HCT116 (cell line): ENCODE results near the gene ERGIC1. TPM values are rescaled to one million over a fixed set of nuclear protein-coding genes. Genes with fewer than 3 reads are reported as not detected.
A peak's percentile ranks its signal among the peaks of the same experiment; 100 is the strongest.

Experiments used
- ATAC-seq: fragments of 200-7000 bp; cut with Tn5 transposase; 2 replicates; pipeline ENCODE4 v1.9.1; 2020; ENCODE audit warnings: mild to moderate bottlenecking, moderate library complexity
- BruUV-seq: library from RNA; stranded (reverse); fragments of 400-500 nt; replicated peaks from 2 replicates; lab custom pipeline; 2021; lab: Mats Ljungman, UMichigan
- CTCF ChIA-PET: fragments of 300-600 bp; sonication (Branson Sonifier 250); formaldehyde crosslinking; loops from one replicate; lab custom pipeline; 2021; ENCODE audit warnings: antibody characterized with exemption; lab: Charles Lee
- POLR2A ChIA-PET: fragments of 300-600, 350-600 bp; sonication (Branson Sonifier 250); formaldehyde crosslinking; loops from one replicate; lab custom pipeline; 2021; ENCODE audit warnings: antibody characterized with exemption; lab: Charles Lee
- RAD21 ChIA-PET, 2 experiments: fragments of 300-600 bp; sonication (Branson Sonifier 250); formaldehyde crosslinking; loops; one replicate each; lab custom pipeline; 2023; ENCODE audit warnings: low total read pairs in 2 of 2; ENCODE audit not compliant: uncharacterized antibody in 2 of 2, unreplicated experiment in 2 of 2, low non-redundant PET in 1 of 2; lab: Charles Lee
- DNase-seq: peaks from one replicate; pipeline ENCODE4 v3.0.0-alpha.2; 2010; ENCODE audit warnings: low read depth, low spot score
- H2AFZ ChIP-seq: fragments of 200-600 bp; shearing (Covaris generic), sonication (generic); 2 replicates; pipeline ENCODE4 v1.6.1; 2017; ENCODE audit warnings: low read depth, mixed run types, mixed read lengths, antibody characterized with exemption, low read length; ENCODE audit not compliant: poor library complexity, severe bottlenecking
- H3K27ac ChIP-seq: 2 replicates; pipeline ENCODE4 v1.5.1; 2012; ENCODE audit warnings: low read depth, low read length
- H3K27me3 ChIP-seq: fragments of 200-600 bp; sonication (generic); 2 replicates; pipeline ENCODE4 v1.6.1; 2016; ENCODE audit warnings: mixed run types, low read length, mixed read lengths; ENCODE audit not compliant: insufficient read depth
- H3K36me3 ChIP-seq, 2 experiments: fragments of 200-500 bp in 1 of 2; fragments of 200-600 bp in 1 of 2; sonication (Bioruptor generic) in 1 of 2; sonication (generic) in 1 of 2; 2 replicates each; pipeline versions ENCODE4 v1.5.1 to v1.6.1; 2014 to 2016; ENCODE audit warnings: low read length in 2 of 2, inconsistent platforms in 1 of 2, mixed read lengths in 1 of 2, mixed run types in 1 of 2; ENCODE audit not compliant: insufficient read depth in 2 of 2, control insufficient read depth in 1 of 2
- H3K4me1 ChIP-seq, 2 experiments: fragments of 200-600 bp in 1 of 2; sonication (generic) in 1 of 2; 2 replicates each; pipeline versions ENCODE4 v1.5.1 to v1.6.1; 2012 to 2017; ENCODE audit warnings: low read length in 2 of 2, inconsistent platforms in 1 of 2, mild to moderate bottlenecking in 1 of 2, mixed read lengths in 1 of 2, mixed run types in 1 of 2, moderate library complexity in 1 of 2; ENCODE audit not compliant: insufficient read depth in 2 of 2, control insufficient read depth in 1 of 2
- H3K4me2 ChIP-seq: fragments of 200-600 bp; sonication (generic); 2 replicates; pipeline ENCODE4 v1.6.1; 2017; ENCODE audit warnings: mixed run types, low read length, mixed read lengths
- H3K4me3 ChIP-seq, 2 experiments: fragments of 200-600 bp in 1 of 2; sonication (generic) in 1 of 2; replicated peaks in 1 of 2; 2 replicates each; pipeline ENCODE4 v1.5.1; 2011 to 2016; ENCODE audit warnings: low read length in 2 of 2, control low read depth in 1 of 2, low read depth in 1 of 2, mild to moderate bottlenecking in 1 of 2, mixed read lengths in 1 of 2, mixed run types in 1 of 2
- H3K79me2 ChIP-seq: fragments of 200-600 bp; sonication (generic); 2 replicates; pipeline ENCODE4 v1.6.1; 2017; ENCODE audit warnings: mild to moderate bottlenecking, mixed run types, low read length, moderate library complexity, mixed read lengths; ENCODE audit not compliant: insufficient read depth
- H3K9ac ChIP-seq: fragments of 200-600 bp; sonication (generic); 2 replicates; pipeline ENCODE4 v1.6.1; 2016; ENCODE audit warnings: low read length, mixed read lengths
- H3K9me2 ChIP-seq: fragments of 200-600 bp; sonication (generic), shearing (Covaris generic); 2 replicates; pipeline ENCODE4 v1.6.1; 2017; ENCODE audit warnings: mixed run types, mild to moderate bottlenecking, moderate library complexity; ENCODE audit not compliant: insufficient read depth
- H3K9me3 ChIP-seq, 2 experiments: fragments of 200-500 bp in 1 of 2; fragments of 200-600 bp in 1 of 2; sonication (Bioruptor generic) in 1 of 2; sonication (generic) in 1 of 2; 2 replicates each; pipeline ENCODE4 v1.6.1; 2014 to 2017; ENCODE audit warnings: low read length in 2 of 2, mixed read lengths in 2 of 2, inconsistent platforms in 1 of 2, low read depth in 1 of 2, mild to moderate bottlenecking in 1 of 2, mixed run types in 1 of 2, moderate library complexity in 1 of 2; ENCODE audit not compliant: control insufficient read depth in 1 of 2, insufficient read depth in 1 of 2
- H4K20me1 ChIP-seq: fragments of 200-600 bp; sonication (generic), shearing (Covaris generic); 2 replicates; pipeline ENCODE4 v1.6.1; 2017; ENCODE audit warnings: mixed run types, mild to moderate bottlenecking, moderate library complexity; ENCODE audit not compliant: insufficient read depth
- ATF3 ChIP-seq: IDR thresholded peaks from 2 replicates; pipeline ENCODE4 v1.6.1; 2012
- CBX3 ChIP-seq: IDR thresholded peaks from 2 replicates; pipeline ENCODE4 v1.6.1; 2012; ENCODE audit warnings: low read depth
- CEBPB ChIP-seq: IDR thresholded peaks from 2 replicates; pipeline ENCODE4 v1.6.1; 2012; ENCODE audit warnings: low read depth
- CTCF ChIP-seq, 3 experiments: fragments of 200-600 bp in 1 of 3; sonication (generic) in 1 of 3; IDR thresholded peaks in 2 of 3; conservative IDR thresholded peaks in 1 of 3; 2 replicates each; pipeline ENCODE4 v1.5.1; 2012 to 2017; ENCODE audit warnings: low read depth in 2 of 3, low read length in 2 of 3, antibody characterized with exemption in 1 of 3, borderline replicate concordance in 1 of 3, control low read depth in 1 of 3, mild to moderate bottlenecking in 1 of 3, mixed read lengths in 1 of 3, mixed run types in 1 of 3, moderate library complexity in 1 of 3; ENCODE audit not compliant: insufficient read depth in 1 of 3
- EGR1 ChIP-seq: IDR thresholded peaks from 2 replicates; pipeline ENCODE4 v1.6.1; 2012; ENCODE audit warnings: low read depth
- ELF1 ChIP-seq: IDR thresholded peaks from 2 replicates; pipeline ENCODE4 v1.6.1; 2012; ENCODE audit warnings: low read depth, borderline replicate concordance
- EZH2 ChIP-seq: fragments of 200-600 bp; sonication (generic); IDR thresholded peaks from 2 replicates; pipeline ENCODE4 v1.6.1; 2017; ENCODE audit warnings: antibody characterized with exemption, mixed run types
- MAX ChIP-seq: IDR thresholded peaks from 2 replicates; pipeline ENCODE4 v1.6.1; 2012
- POLR2A ChIP-seq: IDR thresholded peaks from 2 replicates; pipeline ENCODE4 v1.7.0; 2011; ENCODE audit warnings: borderline replicate concordance; ENCODE audit not compliant: insufficient read depth, insufficient read length; ENCODE audit errors: extremely low read depth
- POLR2AphosphoS5 ChIP-seq: IDR thresholded peaks from 2 replicates; pipeline ENCODE4 v1.6.1; 2011; ENCODE audit warnings: mild to moderate bottlenecking, low read depth, low read length, moderate library complexity
- RAD21 ChIP-seq: IDR thresholded peaks from 2 replicates; pipeline ENCODE4 v1.6.1; 2012; ENCODE audit warnings: low read depth, mild to moderate bottlenecking
- REST ChIP-seq: IDR thresholded peaks from 2 replicates; pipeline ENCODE4 v1.6.1; 2012; ENCODE audit warnings: low read depth
- SIN3A ChIP-seq: IDR thresholded peaks from 2 replicates; pipeline ENCODE4 v1.6.1; 2012; ENCODE audit warnings: low read depth
- SP1 ChIP-seq: IDR thresholded peaks from 2 replicates; pipeline ENCODE4 v1.6.1; 2012; ENCODE audit warnings: low read depth
- SRF ChIP-seq: IDR thresholded peaks from 2 replicates; pipeline ENCODE4 v1.6.1; 2012; ENCODE audit warnings: low read depth
- TCF7L2 ChIP-seq: IDR thresholded peaks from 2 replicates; pipeline ENCODE4 v1.7.0; 2011; ENCODE audit warnings: borderline replicate concordance, inconsistent platforms; ENCODE audit not compliant: insufficient read depth, insufficient read length; ENCODE audit errors: extremely low read depth
- YY1 ChIP-seq: IDR thresholded peaks from 2 replicates; pipeline ENCODE4 v1.6.1; 2011; ENCODE audit warnings: low read length, low read depth, moderate library complexity, mild to moderate bottlenecking; ENCODE audit not compliant: insufficient replicate concordance; ENCODE audit errors: extremely low read depth
- ZBTB33 ChIP-seq: IDR thresholded peaks from 2 replicates; pipeline ENCODE4 v1.6.1; 2011; ENCODE audit warnings: mild to moderate bottlenecking, low read length, moderate library complexity; ENCODE audit not compliant: insufficient replicate concordance; ENCODE audit errors: extremely low read depth
- ZFX ChIP-seq: fragments of 450-650 bp; IDR thresholded peaks from 2 replicates; pipeline ENCODE4 v1.6.1; 2017
- intact Hi-C: fragments of 100-400 bp; cut with micrococcal nuclease; formaldehyde crosslinking; loops from 2 replicates; pipeline ENCODE4 v1.10.0; 2022
- total RNA-seq: library from RNA; stranded (reverse); gene quantifications from one replicate; pipeline ENCODE4 v1.2.1, GENCODE V29; 2021; ENCODE audit not compliant: unreplicated experiment

Gene ERGIC1
- total RNA-seq, 1 experiment from 2014 or later: 73.3 TPM

- no peaks in the 10 kb centered on the region for H3K36me3 ChIP-seq
- no peak overlapping the region for H3K27ac ChIP-seq
- no peak for ATAC-seq
- intact Hi-C loops: no loop called here
- no peaks in the 10 kb centered on the region for H3K27me3 ChIP-seq
- H3K79me2 ChIP-seq: peaks cover 4% of the 10 kb centered on the region; the same call in 1 of the 2 replicates
- no peaks in the 10 kb centered on the region for H3K9me2 ChIP-seq
- peaks cover 39 to 42% of the 10 kb centered on the region in 2 experiments for H3K4me1 ChIP-seq
- DNase-seq: no peak
- TF ChIP-seq EZH2 (no peak), TCF7L2 (no peak), ZFX (no peak), ZBTB33 (no peak), ATF3 (no peak), EGR1 (no peak), REST (no peak), SRF (no peak), CBX3 (no peak), MAX (no peak), POLR2AphosphoS5 (no peak), SP1 (no peak), SIN3A (no peak), ELF1 (no peak), RAD21 (no peak), YY1 (no peak), POLR2A (no peak), CEBPB (no peak), CTCF (IDR thresholded peaks at IDR 0.05 in 2 of 3, conservative IDR thresholded peaks at IDR 0.05 in 1 of 3; ENCODE audit: borderline replicate concordance in 1 of 3, insufficient read depth in 1 of 3, low read depth in 2 of 3, low read length in 2 of 3) (no peak)
- no peak overlapping the region for H3K4me3 ChIP-seq
- BruUV-seq: no TSS peak
- no peak overlapping the region for H3K9ac ChIP-seq
- ChIA-PET RAD21 (no interaction called here), CTCF (no interaction called here), POLR2A (no interaction called here)
- H3K4me2 ChIP-seq: peak overlapping the region; percentile 71
- no peaks in the 10 kb centered on the region for H4K20me1 ChIP-seq
- H2AFZ ChIP-seq: no peak overlapping the region
- no peaks in the 10 kb centered on the region for H3K9me3 ChIP-seq
These were observed 35.6 kb downstream of the ERGIC1 start for GRCh38 chr5:172869691-172870090.
